K562 (cell line): ENCODE measurements around the gene ARAP1. TPM values are rescaled to one million over a fixed set of nuclear protein-coding genes. Genes with fewer than 3 reads are reported as not detected.

Source experiments
- ATAC-seq: fragments of 200-7000 bp; cut with Tn5 transposase; 3 replicates; pipeline ENCODE4 v1.9.1; 2020; ENCODE audit warnings: moderate library complexity
- BruUV-seq: library from RNA; stranded (reverse); fragments of 400-500 nt; replicated peaks from 2 replicates; lab custom pipeline; 2021; lab: Mats Ljungman, UMichigan
- CTCF ChIA-PET: fragments of 300-600 bp; formaldehyde crosslinking; extraction: SDS; loops from one replicate; lab custom pipeline; 2021; ENCODE audit warnings: low intra/inter-chr PET ratio; lab: Yijun Ruan, JAX
- POLR2A ChIA-PET: fragments of 300-600, 350-650 bp; sonication (Branson Sonifier 250); formaldehyde crosslinking; extraction: SDS; loops from one replicate; lab custom pipeline; 2021; ENCODE audit warnings: antibody characterized with exemption, inconsistent platforms; lab: Yijun Ruan, JAX
- DNase-seq, 4 experiments: peaks; one replicate each; pipeline versions ENCODE4 v3.0.0 to v3.0.0-alpha.2; 2011 to 2018; ENCODE audit warnings: low spot score in 3 of 4, mixed read lengths in 3 of 4; ENCODE audit errors: extremely low read depth in 1 of 4
- FAIRE-seq: peaks from 2 replicates; lab custom pipeline; 2011; peaks lifted over from hg19 to GRCh38; lab: Jason Lieb, UNC
- H2AFZ ChIP-seq: 2 replicates; pipeline ENCODE4 v1.6.0; 2011; ENCODE audit warnings: low read depth, low read length, control low read depth, inconsistent platforms
- H3K27ac ChIP-seq: fragments of 200-600 bp; 3 replicates; pipeline ENCODE4 v1.8.0; 2011; ENCODE audit warnings: low read depth, mild to moderate bottlenecking, control low read depth, inconsistent platforms, low read length, moderate library complexity, mixed read lengths; ENCODE audit errors: extremely low read depth
- H3K27me3 ChIP-seq, 2 experiments: fragments of 300-600 bp in 1 of 2; 2 replicates in 1 of 2; 3 replicates in 1 of 2; pipeline versions ENCODE4 v1.6.0 to v1.8.0; 2011; ENCODE audit warnings: inconsistent platforms in 2 of 2, low read length in 2 of 2, mild to moderate bottlenecking in 1 of 2, mixed read lengths in 1 of 2, moderate library complexity in 1 of 2; ENCODE audit not compliant: control insufficient read depth in 2 of 2, insufficient read depth in 2 of 2
- H3K36me3 ChIP-seq: fragments of 300-600 bp; 3 replicates; pipeline ENCODE4 v1.8.0; 2011; ENCODE audit warnings: mild to moderate bottlenecking, low read length, inconsistent platforms; ENCODE audit not compliant: control insufficient read depth, insufficient read depth
- H3K4me1 ChIP-seq, 2 experiments: fragments of 200-600 bp in 1 of 2; replicated peaks in 1 of 2; 2 replicates in 1 of 2; 3 replicates in 1 of 2; pipeline versions ENCODE4 v1.5.1 to v1.8.0; 2011; ENCODE audit warnings: inconsistent platforms in 2 of 2, low read length in 2 of 2, mild to moderate bottlenecking in 1 of 2, mixed read lengths in 1 of 2, moderate library complexity in 1 of 2; ENCODE audit not compliant: control insufficient read depth in 2 of 2, insufficient read depth in 2 of 2
- H3K4me2 ChIP-seq: 2 replicates; pipeline ENCODE4 v1.6.1; 2011; ENCODE audit warnings: low read length, control low read depth, inconsistent platforms, mixed read lengths; ENCODE audit not compliant: insufficient read depth
- H3K4me3 ChIP-seq: fragments of 200-600 bp; sonication (generic), shearing (Covaris generic); 2 replicates; pipeline ENCODE4 v1.5.1; 2016; ENCODE audit warnings: control low read depth, inconsistent platforms
- H3K79me2 ChIP-seq: fragments of 200-600 bp; 3 replicates; pipeline ENCODE4 v1.8.0; 2011; ENCODE audit warnings: low read length, inconsistent platforms; ENCODE audit not compliant: control insufficient read depth, insufficient read depth
- H3K9ac ChIP-seq, 2 experiments: 2 replicates each; pipeline versions ENCODE4 v1.6.0 to v1.6.1; 2011; ENCODE audit warnings: low read depth in 2 of 2, low read length in 2 of 2, control low read depth in 1 of 2, inconsistent platforms in 1 of 2, mild to moderate bottlenecking in 1 of 2, mixed read lengths in 1 of 2; ENCODE audit not compliant: insufficient read depth in 1 of 2
- H3K9me1 ChIP-seq: one replicate; pipeline ENCODE4 v1.6.0; 2011; ENCODE audit warnings: inconsistent platforms, mild to moderate bottlenecking, low read length, moderate library complexity; ENCODE audit not compliant: control insufficient read depth, insufficient read depth
- H3K9me3 ChIP-seq: replicated peaks from 2 replicates; pipeline ENCODE4 v1.5.1; 2011; ENCODE audit warnings: low read depth, low read length, inconsistent platforms; ENCODE audit not compliant: control insufficient read depth, insufficient read depth
- H4K20me1 ChIP-seq: replicated peaks from 2 replicates; pipeline ENCODE4 v1.6.1; 2011; ENCODE audit warnings: low read length, inconsistent platforms, mixed read lengths; ENCODE audit not compliant: control insufficient read depth, insufficient read depth
- CCNT2 ChIP-seq: IDR thresholded peaks from 2 replicates; pipeline ENCODE4 v1.6.1; 2011; ENCODE audit warnings: borderline replicate concordance, low read depth, mild to moderate bottlenecking, moderate library complexity, mixed read lengths, low read length; ENCODE audit not compliant: insufficient read length; ENCODE audit errors: extremely low read depth
- RFX1 ChIP-seq: fragments of 450-650 bp; IDR thresholded peaks from 2 replicates; pipeline ENCODE4 v1.6.1; 2016; ENCODE audit warnings: mild to moderate bottlenecking, moderate library complexity
- SMAD2 ChIP-seq: fragments of 150-350 bp; IDR thresholded peaks from 2 replicates; pipeline ENCODE4 v1.6.1; 2014; ENCODE audit warnings: low read depth, mild to moderate bottlenecking, low read length
- SP2 ChIP-seq: IDR thresholded peaks from 2 replicates; pipeline ENCODE4 v1.6.1; 2011; ENCODE audit warnings: mild to moderate bottlenecking, low read depth, low read length, moderate library complexity; ENCODE audit not compliant: poor library complexity, severe bottlenecking; ENCODE audit errors: extremely low read depth
- ZNF347 ChIP-seq: fragments of 450-650 bp; formaldehyde crosslinking; IDR thresholded peaks from 2 replicates; pipeline ENCODE4 v1.4.0; 2020; ENCODE audit warnings: low read depth, mild to moderate bottlenecking, moderate library complexity
- ZNF830 ChIP-seq: fragments of 250-450 bp; sonication (Bioruptor Pico); IDR thresholded peaks from 2 replicates; pipeline ENCODE4 v1.5.0; 2021; ENCODE audit warnings: mild to moderate bottlenecking
- WGBS: fragments of 100-300 bp; shearing (Covaris generic); methylation state at CpG from one replicate; pipeline ENCODE4 v1.1.6; 2016; ENCODE audit warnings: low coverage, mixed read lengths; ENCODE audit not compliant: insufficient coverage; ENCODE audit errors: missing lambda C conversion rate; 5-methylcytosine and 5-hydroxymethylcytosine counted together
- in situ Hi-C: fragments of 300-500 bp; cut with MboI; formaldehyde crosslinking; loops from 4 replicates; pipeline ENCODE4 v1.15.0; 2018; ENCODE audit warnings: inconsistent platforms, mixed read lengths
- intact Hi-C: fragments of 100-400 bp; cut with micrococcal nuclease; formaldehyde crosslinking; loops from 2 replicates; pipeline ENCODE4 v1.14.2; 2022
- polyA plus RNA-seq, 8 experiments: library from polyadenylated mRNA; depleted of rRNA in 4 of 8; stranded (reverse) in 5 of 8; unstranded in 3 of 8; fragments of >200 nt; fragmentation: Nextera tagmentation in 2 of 8; fragmentation: Illumina TruSeq in 1 of 8; extraction: Ambion mirVana in 2 of 8; extraction: Trizol in 1 of 8; gene quantifications; 2 replicates each; pipeline versions ENCODE4 v1.2.1 to v1.2.3, GENCODE V29; 2011 to 2014; ENCODE audit warnings: inconsistent platforms in 1 of 8, missing spikeins in 1 of 8
- total RNA-seq, 7 experiments: library from RNA; depleted of rRNA in 6 of 7; stranded (reverse); fragments of >200 nt in 6 of 7; fragmentation: Illumina TruSeq in 2 of 7; extraction: Trizol in 2 of 7; gene quantifications; 2 replicates each; pipeline versions ENCODE4 v1.2.1 to v1.2.3, GENCODE V29; 2011 to 2021; ENCODE audit warnings: low replicate concordance in 1 of 7
- TF ChIP-seq, protein P1 (sequence below): sonication (generic); formaldehyde crosslinking; IDR thresholded peaks from 2 replicates; pipeline ENCODE4 v1.9.0; 2022; ENCODE audit warnings: mild to moderate bottlenecking, missing genetic modification reagents

The ARAP1 gene
- total and polyA plus RNA-seq, 9 of the 15 experiments (the other 6 are each of a cell fraction or from before 2014, with no cell fraction given), result 0.23 to 67.0 (median 24.6) TPM

DNA sequence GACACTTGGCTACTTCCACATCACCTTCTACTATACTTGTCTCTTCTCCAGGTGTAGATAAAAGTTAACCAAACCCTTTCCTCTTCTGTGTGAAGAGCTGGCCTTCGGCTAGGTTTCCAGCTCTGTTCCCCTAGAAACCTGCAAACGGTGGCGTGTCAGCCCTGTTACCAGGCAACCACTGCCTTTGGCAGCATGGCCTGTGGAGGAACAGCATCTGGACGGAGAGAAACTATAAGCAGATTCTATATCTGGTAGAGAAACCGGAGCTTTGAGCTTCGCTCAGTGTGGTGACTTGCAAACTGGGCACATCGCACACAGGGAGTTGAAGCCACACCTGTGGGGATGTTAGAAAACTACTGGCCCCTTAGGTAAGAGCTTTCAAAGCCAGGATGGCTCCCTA is 35.9 kb downstream of the ARAP1 start:
- WGBS, result 75% methylated on average over 7 of the region's 7 CpGs
- Histone ChIP-seq H3K27ac (no peak overlapping the region), H3K9ac (no peak overlapping the region)
- no peak for DNase-seq
- no peak for TF ChIP-seq ZNF830 (CRISPR knock-in tag)
- no peak for TF ChIP-seq ZNF347 (CRISPR knock-in tag)
- TF ChIP-seq RFX1, result peak; percentile 51; the same call in 1 of the 2 replicates
- TF ChIP-seq SP2, result no peak
- no peak for TF ChIP-seq CCNT2
- TF ChIP-seq SMAD2, result no peak
- TF ChIP-seq, protein P1, sequence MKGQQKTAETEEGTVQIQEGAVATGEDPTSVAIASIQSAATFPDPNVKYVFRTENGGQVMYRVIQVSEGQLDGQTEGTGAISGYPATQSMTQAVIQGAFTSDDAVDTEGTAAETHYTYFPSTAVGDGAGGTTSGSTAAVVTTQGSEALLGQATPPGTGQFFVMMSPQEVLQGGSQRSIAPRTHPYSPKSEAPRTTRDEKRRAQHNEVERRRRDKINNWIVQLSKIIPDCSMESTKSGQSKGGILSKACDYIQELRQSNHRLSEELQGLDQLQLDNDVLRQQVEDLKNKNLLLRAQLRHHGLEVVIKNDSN, result no peak
- TF ChIP-seq, all 486 proteins: peak for 1
- FAIRE-seq (no peak), ATAC-seq (no peak)
- H3K27me3 ChIP-seq, result no peaks in the 10 kb centered on the region
- H4K20me1 ChIP-seq, result no peaks in the 10 kb centered on the region
- ChIA-PET POLR2A (interaction anchor here (0.7 to 1.9 kb wide), 3 partner anchors 9 to 13 kb away, joined by 3 to 5 read pairs (median 4); no protein-coding TSS in a partner anchor), CTCF (no interaction called here)
- no peaks in the 10 kb centered on the region for H3K9me3 ChIP-seq
- intact Hi-C loops (no loop called here), in situ Hi-C loops (no loop called here)
- H3K4me2 ChIP-seq, result no peak overlapping the region
- H3K36me3 ChIP-seq, result peaks cover 73% of the 10 kb centered on the region; the same call in 2 of the 3 replicates
- H2AFZ ChIP-seq, result no peak overlapping the region
- no peak overlapping the region for H3K4me3 ChIP-seq
- H3K79me2 ChIP-seq, result peaks cover 19% of the 10 kb centered on the region
- peaks cover 0 to 22% of the 10 kb centered on the region in 2 experiments; a peak in 4 of 5 replicates for H3K4me1 ChIP-seq
- no TSS peak for BruUV-seq
- H3K9me1 ChIP-seq, result no peaks in the 10 kb centered on the region
